Cardiac fibroblast (primary cell): Measurements from ENCODE around the gene ATXN1.
A peak's percentile ranks its signal among the peaks of the same experiment; 100 is the strongest.

ENCODE experiments used
- DNase-seq, 2 donors: peaks; one replicate each; pipeline versions ENCODE4 v3.0.0 to v3.0.0-alpha.2; 2010; ENCODE audit warnings: low read depth in 2 of 2
- H3K4me3 ChIP-seq, 2 donors: replicated peaks in 1 of 2; 1 replicate in 1 of 2; 2 replicates in 1 of 2; pipeline ENCODE4 v1.5.1; 2011; ENCODE audit warnings: low read depth in 2 of 2, low read length in 2 of 2, mild to moderate bottlenecking in 2 of 2, moderate library complexity in 1 of 2
- TF ChIP-seq, protein P1 (sequence below): IDR thresholded peaks from one replicate; pipeline ENCODE4 v1.5.1; 2011; ENCODE audit warnings: low read depth, mild to moderate bottlenecking, low read length, inconsistent platforms

The ATXN1 gene

DNA sequence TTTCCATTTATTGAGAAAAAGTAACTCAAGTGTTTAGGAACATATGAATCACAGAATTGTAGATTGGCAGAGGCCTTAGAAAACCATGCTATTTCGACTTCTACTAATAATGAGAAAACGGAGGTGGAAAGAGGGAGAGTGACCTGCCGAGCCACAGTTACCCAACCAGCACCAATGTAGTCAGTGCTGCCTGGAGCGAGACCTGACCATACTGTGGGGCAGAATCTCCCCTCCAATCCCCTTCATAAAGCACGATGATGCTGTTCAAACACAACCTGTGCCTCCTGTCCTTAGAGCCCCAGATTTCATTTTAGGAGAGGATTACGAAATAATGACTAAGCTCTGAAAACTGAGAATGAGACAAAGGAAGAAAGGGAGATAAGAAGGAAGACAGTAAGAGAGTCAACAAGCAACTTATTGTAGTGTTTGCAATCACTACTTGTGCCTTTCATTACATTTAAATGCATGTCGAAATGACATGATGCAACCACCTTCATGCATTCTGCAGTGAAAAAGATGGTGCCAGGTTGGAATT, 70.6 kb downstream of the ATXN1 start:
- DNase-seq: peak; percentile 80 to 84
- TF ChIP-seq, protein P1, sequence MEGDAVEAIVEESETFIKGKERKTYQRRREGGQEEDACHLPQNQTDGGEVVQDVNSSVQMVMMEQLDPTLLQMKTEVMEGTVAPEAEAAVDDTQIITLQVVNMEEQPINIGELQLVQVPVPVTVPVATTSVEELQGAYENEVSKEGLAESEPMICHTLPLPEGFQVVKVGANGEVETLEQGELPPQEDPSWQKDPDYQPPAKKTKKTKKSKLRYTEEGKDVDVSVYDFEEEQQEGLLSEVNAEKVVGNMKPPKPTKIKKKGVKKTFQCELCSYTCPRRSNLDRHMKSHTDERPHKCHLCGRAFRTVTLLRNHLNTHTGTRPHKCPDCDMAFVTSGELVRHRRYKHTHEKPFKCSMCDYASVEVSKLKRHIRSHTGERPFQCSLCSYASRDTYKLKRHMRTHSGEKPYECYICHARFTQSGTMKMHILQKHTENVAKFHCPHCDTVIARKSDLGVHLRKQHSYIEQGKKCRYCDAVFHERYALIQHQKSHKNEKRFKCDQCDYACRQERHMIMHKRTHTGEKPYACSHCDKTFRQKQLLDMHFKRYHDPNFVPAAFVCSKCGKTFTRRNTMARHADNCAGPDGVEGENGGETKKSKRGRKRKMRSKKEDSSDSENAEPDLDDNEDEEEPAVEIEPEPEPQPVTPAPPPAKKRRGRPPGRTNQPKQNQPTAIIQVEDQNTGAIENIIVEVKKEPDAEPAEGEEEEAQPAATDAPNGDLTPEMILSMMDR: no peak
- no peak overlapping the region for H3K4me3 ChIP-seq

- no peak overlapping the region for H3K4me3 ChIP-seq
- no peak for DNase-seq
- TF ChIP-seq, protein P1: no peak
Observed at GRCh38 chr6:16689788-16690607, 71.3 kb downstream of the ATXN1 start.

DNA sequence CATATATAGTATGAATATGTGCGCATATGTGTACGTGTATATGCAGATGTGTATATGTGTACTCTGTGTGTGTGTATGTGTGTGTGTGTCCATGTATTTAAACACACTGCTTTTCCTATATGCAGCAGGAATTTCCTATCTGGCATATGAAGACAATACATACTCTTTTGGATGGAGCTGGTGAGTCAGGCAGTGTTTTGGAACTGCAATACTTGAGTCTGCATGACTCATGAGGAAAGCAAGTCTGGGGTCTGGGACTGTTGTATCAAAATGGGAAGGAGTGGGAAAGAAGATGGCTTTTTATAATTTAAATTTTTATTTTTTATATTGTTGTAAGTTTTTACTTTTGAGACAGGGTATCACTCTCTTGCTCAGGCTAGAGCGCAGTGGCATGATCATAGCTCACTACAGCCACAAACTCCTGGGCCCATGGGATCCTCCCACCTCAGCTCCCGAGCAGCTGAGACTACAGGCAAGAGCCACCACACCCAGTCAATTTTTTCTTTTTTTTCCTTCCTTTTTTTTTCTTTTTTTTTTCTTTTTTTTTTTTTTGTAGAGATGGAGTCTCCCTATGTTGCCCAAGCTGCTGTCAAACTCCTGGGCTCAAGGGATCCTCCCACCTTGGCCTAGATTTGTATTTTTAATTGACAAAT, 72.2 kb downstream of the ATXN1 start:
- H3K4me3 ChIP-seq: no peak overlapping the region
- TF ChIP-seq, protein P1: no peak
- DNase-seq: peak; percentile 83 to 93

DNA sequence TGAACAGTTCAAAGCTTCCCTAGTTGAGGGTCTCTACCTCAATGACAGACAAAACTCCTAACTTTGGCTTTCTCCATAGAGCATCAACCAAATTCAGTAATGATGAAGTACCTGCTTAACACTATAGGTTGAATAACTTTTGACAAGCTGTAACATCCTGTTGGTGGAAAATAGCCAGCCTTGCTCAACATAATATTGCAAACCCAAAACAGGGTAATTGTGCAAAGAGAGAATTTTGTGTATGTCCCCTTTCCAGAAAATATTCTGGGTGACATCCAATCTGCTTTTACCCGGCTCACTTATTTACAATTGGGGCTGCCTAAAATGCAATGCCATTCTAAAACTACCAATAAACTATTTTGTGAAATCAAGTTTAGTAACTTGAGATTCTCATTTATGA, 72.8 kb downstream of the ATXN1 start:
- H3K4me3 ChIP-seq: no peak overlapping the region
- no peak for DNase-seq
- TF ChIP-seq, protein P1: no peak

GRCh38 chr6:16687045-16687444, 74.2 kb downstream of the ATXN1 start:
- DNase-seq: no peak
- no peak overlapping the region for H3K4me3 ChIP-seq
- TF ChIP-seq, protein P1: no peak

- TF ChIP-seq, protein P1: no peak
- H3K4me3 ChIP-seq: no peak overlapping the region
- peak; percentile 48 to 90 for DNase-seq
Observed at GRCh38 chr6:16684896-16685554, 76.2 kb downstream of the ATXN1 start.
